NAMALWA (cell line): ENCODE results near the gene CHN2.
"Not testable (repeated sequence)": the region's sequence is repeated elsewhere in the genome, so short reads cannot be mapped to it uniquely, and the experiment has no call there.

Experiments
- DNase-seq: peaks from one replicate; pipeline ENCODE4 v3.0.0-alpha.2; 2015; ENCODE audit warnings: low spot score

The CHN2 gene

GRCh38 chr7:29255906-29256692 is 61.5 kb downstream of the CHN2 start:
- no peak for DNase-seq

- no peak for DNase-seq
Measured at GRCh38 chr7:29256693-29257002, 62.1 kb downstream of the CHN2 start.

GRCh38 chr7:29258951-29259350 is 64.4 kb downstream of the CHN2 start:
- no peak for DNase-seq

- no peak for DNase-seq
Measured at GRCh38 chr7:29262191-29262917, 67.8 kb downstream of the CHN2 start.

GRCh38 chr7:29263601-29264207 is 69.1 kb downstream of the CHN2 start:
- DNase-seq = not testable (repeated sequence)

- no peak for DNase-seq
Measured at GRCh38 chr7:29265208-29265923, 70.8 kb downstream of the CHN2 start.

GRCh38 chr7:29269935-29270334 is 75.4 kb downstream of the CHN2 start:
- no peak for DNase-seq

- no peak for DNase-seq
Measured at GRCh38 chr7:29270594-29271318, 76.2 kb downstream of the CHN2 start.

GRCh38 chr7:29271319-29271658 is 76.7 kb downstream of the CHN2 start:
- no peak for DNase-seq

- DNase-seq = no peak
Measured at GRCh38 chr7:29272057-29272456, 77.5 kb downstream of the CHN2 start.

- no peak for DNase-seq
Measured at GRCh38 chr7:29274146-29275017, 79.8 kb downstream of the CHN2 start.

- no peak for DNase-seq
Measured at GRCh38 chr7:29275018-29275318, 80.4 kb downstream of the CHN2 start.

GRCh38 chr7:29275493-29275892 is 80.9 kb downstream of the CHN2 start:
- no peak for DNase-seq

GRCh38 chr7:29276199-29276598 is 81.6 kb downstream of the CHN2 start:
- DNase-seq = no peak

GRCh38 chr7:29276806-29277205 is 82.2 kb downstream of the CHN2 start:
- DNase-seq = no peak

GRCh38 chr7:29277436-29278215 is 83.1 kb downstream of the CHN2 start:
- peak; percentile 88 for DNase-seq

- DNase-seq = peak; percentile 78
Measured at GRCh38 chr7:29278337-29279069, 83.9 kb downstream of the CHN2 start.

GRCh38 chr7:29281782-29282541 is 87.4 kb downstream of the CHN2 start:
- peak; percentile 55 for DNase-seq

GRCh38 chr7:29282819-29283414 is 88.3 kb downstream of the CHN2 start:
- peak; percentile 87 for DNase-seq
